ENCODE measurements around the gene PAFAH1B1. TPM values are rescaled to one million over a fixed set of nuclear protein-coding genes. Genes with fewer than 3 reads are reported as not detected.
A peak's percentile ranks its signal among the peaks of the same experiment; 100 is the strongest.
"Not testable (repeated sequence)": the region's sequence is repeated elsewhere in the genome, so short reads cannot be mapped to it uniquely, and the experiment has no call there.

Gene PAFAH1B1
- polyA plus RNA-seq, 4 donors = 40.2 to 85.0 (median 50.3) TPM

GRCh38 chr17:2621241-2621640, 27.8 kb downstream of the PAFAH1B1 start:
- no peak overlapping the region for H3K4me3 ChIP-seq (ENCODE audit: low read depth in 1 of 3, low read length in 3 of 3)
- H3K36me3 ChIP-seq (ENCODE audit: control insufficient read depth in 3 of 3, insufficient read depth in 2 of 3, low read depth in 1 of 3, low read length in 3 of 3) = peaks cover 0 to 25% (median 0%) of the 10 kb centered on the region in 3 donors
- peaks cover 0 to 4% of the 10 kb centered on the region in 2 donors for H3K9me3 ChIP-seq (ENCODE audit: control insufficient read depth in 2 of 2, insufficient read depth in 1 of 2, low read depth in 1 of 2, low read length in 1 of 2)
- WGBS, 3 donors = 93 to 98% (median 94%) methylated on average over 3 of the region's 3 CpGs
- no peak for FAIRE-seq
- peaks cover 0 to 6% (median 2%) of the 10 kb centered on the region in 3 donors for H3K4me1 ChIP-seq (ENCODE audit: control insufficient read depth in 3 of 3, insufficient read depth in 2 of 3, low read depth in 1 of 3, low read length in 2 of 3)
- H3K27me3 ChIP-seq (ENCODE audit: control insufficient read depth in 3 of 3, insufficient read depth in 3 of 3, low read length in 3 of 3) = no peaks in the 10 kb centered on the region
- no peak overlapping the region for H3K27ac ChIP-seq (ENCODE audit: low read depth in 1 of 3, low read length in 2 of 3)
- DNase-seq = no peak

- H3K36me3 ChIP-seq (ENCODE audit: control insufficient read depth in 3 of 3, insufficient read depth in 2 of 3, low read depth in 1 of 3, low read length in 3 of 3) = peaks cover 0 to 25% (median 0%) of the 10 kb centered on the region in 3 donors
- not testable (repeated sequence) for H3K4me3 ChIP-seq (ENCODE audit: low read depth in 1 of 3, low read length in 3 of 3); H3K9me3 ChIP-seq (ENCODE audit: control insufficient read depth in 2 of 2, insufficient read depth in 1 of 2, low read depth in 1 of 2, low read length in 1 of 2); H3K27me3 ChIP-seq (ENCODE audit: control insufficient read depth in 3 of 3, insufficient read depth in 3 of 3, low read length in 3 of 3); H3K27ac ChIP-seq (ENCODE audit: low read depth in 1 of 3, low read length in 2 of 3); FAIRE-seq; H3K4me1 ChIP-seq (ENCODE audit: control insufficient read depth in 3 of 3, insufficient read depth in 2 of 3, low read depth in 1 of 3, low read length in 2 of 3)
- peak; percentile 47 to 70 for DNase-seq
- 56 to 74% (median 62%) methylated on average over 4 of the region's 4 CpGs for WGBS, 3 donors
These were observed 28.5 kb downstream of the PAFAH1B1 start for GRCh38 chr17:2621951-2622405.

GRCh38 chr17:2622721-2623301, 29.4 kb downstream of the PAFAH1B1 start:
- H3K4me3 ChIP-seq (ENCODE audit: low read depth in 1 of 3, low read length in 3 of 3); H3K27ac ChIP-seq (ENCODE audit: low read depth in 1 of 3, low read length in 2 of 3); H3K9me3 ChIP-seq (ENCODE audit: control insufficient read depth in 2 of 2, insufficient read depth in 1 of 2, low read depth in 1 of 2, low read length in 1 of 2); H3K27me3 ChIP-seq (ENCODE audit: control insufficient read depth in 3 of 3, insufficient read depth in 3 of 3, low read length in 3 of 3); FAIRE-seq; DNase-seq; H3K4me1 ChIP-seq (ENCODE audit: control insufficient read depth in 3 of 3, insufficient read depth in 2 of 3, low read depth in 1 of 3, low read length in 2 of 3): not testable (repeated sequence)
- 84 to 91% (median 87%) methylated on average over 4 of the region's 4 CpGs for WGBS, 3 donors
- peaks cover 0 to 23% (median 0%) of the 10 kb centered on the region in 3 donors for H3K36me3 ChIP-seq (ENCODE audit: control insufficient read depth in 3 of 3, insufficient read depth in 2 of 3, low read depth in 1 of 3, low read length in 3 of 3)

GRCh38 chr17:2624292-2624731, 30.9 kb downstream of the PAFAH1B1 start:
- DNase-seq (no peak), FAIRE-seq (no peak)
- H3K4me3 ChIP-seq (ENCODE audit: low read depth in 1 of 3, low read length in 3 of 3) = no peak overlapping the region
- peaks cover 0 to 21% (median 0%) of the 10 kb centered on the region in 3 donors for H3K36me3 ChIP-seq (ENCODE audit: control insufficient read depth in 3 of 3, insufficient read depth in 2 of 3, low read depth in 1 of 3, low read length in 3 of 3)
- no peaks in the 10 kb centered on the region for H3K27me3 ChIP-seq (ENCODE audit: control insufficient read depth in 3 of 3, insufficient read depth in 3 of 3, low read length in 3 of 3)
- peaks cover 0 to 6% of the 10 kb centered on the region in 2 donors for H3K9me3 ChIP-seq (ENCODE audit: control insufficient read depth in 2 of 2, insufficient read depth in 1 of 2, low read depth in 1 of 2, low read length in 1 of 2)
- H3K4me1 ChIP-seq (ENCODE audit: control insufficient read depth in 3 of 3, insufficient read depth in 2 of 3, low read depth in 1 of 3, low read length in 2 of 3) = peaks cover 0 to 6% (median 2%) of the 10 kb centered on the region in 3 donors
- WGBS, 3 donors = 73 to 85% (median 83%) methylated on average over 10 of the region's 10 CpGs
- no peak overlapping the region for H3K27ac ChIP-seq (ENCODE audit: low read depth in 1 of 3, low read length in 2 of 3)

- not testable (repeated sequence) for FAIRE-seq
- WGBS, 3 donors = 96 to 98% (median 97%) methylated on average over 7 of the region's 7 CpGs
These were observed 33.3 kb downstream of the PAFAH1B1 start for GRCh38 chr17:2626626-2627219.

GRCh38 chr17:2628922-2629321, 35.5 kb downstream of the PAFAH1B1 start:
- not testable (repeated sequence) for H3K36me3 ChIP-seq (ENCODE audit: control insufficient read depth in 3 of 3, insufficient read depth in 2 of 3, low read depth in 1 of 3, low read length in 3 of 3); H3K27ac ChIP-seq (ENCODE audit: low read depth in 1 of 3, low read length in 2 of 3); FAIRE-seq; H3K4me1 ChIP-seq (ENCODE audit: control insufficient read depth in 3 of 3, insufficient read depth in 2 of 3, low read depth in 1 of 3, low read length in 2 of 3); H3K9me3 ChIP-seq (ENCODE audit: control insufficient read depth in 2 of 2, insufficient read depth in 1 of 2, low read depth in 1 of 2, low read length in 1 of 2); H3K4me3 ChIP-seq (ENCODE audit: low read depth in 1 of 3, low read length in 3 of 3); DNase-seq; H3K27me3 ChIP-seq (ENCODE audit: control insufficient read depth in 3 of 3, insufficient read depth in 3 of 3, low read length in 3 of 3)
- 54 to 62% (median 55%) methylated on average over 2 of the region's 2 CpGs for WGBS, 3 donors

More at GRCh38 chr17:2626626-2627219, 33.3 kb downstream of the PAFAH1B1 start:
- not testable (repeated sequence) for H3K4me1 ChIP-seq (ENCODE audit: control insufficient read depth in 3 of 3, insufficient read depth in 2 of 3, low read depth in 1 of 3, low read length in 2 of 3); H3K27me3 ChIP-seq (ENCODE audit: control insufficient read depth in 3 of 3, insufficient read depth in 3 of 3, low read length in 3 of 3); H3K9me3 ChIP-seq (ENCODE audit: control insufficient read depth in 2 of 2, insufficient read depth in 1 of 2, low read depth in 1 of 2, low read length in 1 of 2); H3K27ac ChIP-seq (ENCODE audit: low read depth in 1 of 3, low read length in 2 of 3); DNase-seq; H3K4me3 ChIP-seq (ENCODE audit: low read depth in 1 of 3, low read length in 3 of 3)
- peaks cover 0 to 26% (median 0%) of the 10 kb centered on the region in 3 donors for H3K36me3 ChIP-seq (ENCODE audit: control insufficient read depth in 3 of 3, insufficient read depth in 2 of 3, low read depth in 1 of 3, low read length in 3 of 3)

- DNase-seq = no peak
- 82 to 89% (median 86%) methylated on average over 9 of the region's 9 CpGs for WGBS, 3 donors
- Histone ChIP-seq H3K36me3 (ENCODE audit: control insufficient read depth in 3 of 3, insufficient read depth in 2 of 3, low read depth in 1 of 3, low read length in 3 of 3) (peaks cover 0 to 20% (median 2%) of the 10 kb centered on the region in 3 donors), H3K27me3 (ENCODE audit: control insufficient read depth in 3 of 3, insufficient read depth in 3 of 3, low read length in 3 of 3) (no peaks in the 10 kb centered on the region), H3K27ac (ENCODE audit: low read depth in 1 of 3, low read length in 2 of 3) (no peak overlapping the region), H3K9me3 (ENCODE audit: control insufficient read depth in 2 of 2, insufficient read depth in 1 of 2, low read depth in 1 of 2, low read length in 1 of 2) (peaks cover 0 to 2% of the 10 kb centered on the region in 2 donors), H3K4me3 (ENCODE audit: low read depth in 1 of 3, low read length in 3 of 3) (no peak overlapping the region), H3K4me1 (ENCODE audit: control insufficient read depth in 3 of 3, insufficient read depth in 2 of 3, low read depth in 1 of 3, low read length in 2 of 3) (peaks cover 0 to 4% (median 0%) of the 10 kb centered on the region in 3 donors)
- FAIRE-seq = no peak
These were observed 37.8 kb downstream of the PAFAH1B1 start for GRCh38 chr17:2631211-2631610.

GRCh38 chr17:2634361-2634960, 41.0 kb downstream of the PAFAH1B1 start:
- DNase-seq = peak in 1 of 2 donors; percentile 73
- H3K27me3 ChIP-seq (ENCODE audit: control insufficient read depth in 3 of 3, insufficient read depth in 3 of 3, low read length in 3 of 3) = no peaks in the 10 kb centered on the region

More at GRCh38 chr17:2634361-2634960, 41.0 kb downstream of the PAFAH1B1 start:
- Histone ChIP-seq H3K27ac (ENCODE audit: low read depth in 1 of 3, low read length in 2 of 3) (no peak overlapping the region), H3K36me3 (ENCODE audit: control insufficient read depth in 3 of 3, insufficient read depth in 2 of 3, low read depth in 1 of 3, low read length in 3 of 3) (peaks cover 0 to 39% (median 2%) of the 10 kb centered on the region in 3 donors), H3K9me3 (ENCODE audit: control insufficient read depth in 2 of 2, insufficient read depth in 1 of 2, low read depth in 1 of 2, low read length in 1 of 2) (no peaks in the 10 kb centered on the region), H3K4me1 (ENCODE audit: control insufficient read depth in 3 of 3, insufficient read depth in 2 of 3, low read depth in 1 of 3, low read length in 2 of 3) (peaks cover 0 to 4% (median 0%) of the 10 kb centered on the region in 3 donors), H3K4me3 (ENCODE audit: low read depth in 1 of 3, low read length in 3 of 3) (no peak overlapping the region)
- FAIRE-seq = no peak
- WGBS, 3 donors = 24 to 67% (median 43%) methylated on average over 9 of the region's 9 CpGs
